ENCODE data around the gene CSF1R. TPM values are rescaled to one million over a fixed set of nuclear protein-coding genes. Genes with fewer than 3 reads are reported as not detected.

CSF1R gene
- total RNA-seq, 1 donor from 2014 or later = 31.3 TPM

DNA sequence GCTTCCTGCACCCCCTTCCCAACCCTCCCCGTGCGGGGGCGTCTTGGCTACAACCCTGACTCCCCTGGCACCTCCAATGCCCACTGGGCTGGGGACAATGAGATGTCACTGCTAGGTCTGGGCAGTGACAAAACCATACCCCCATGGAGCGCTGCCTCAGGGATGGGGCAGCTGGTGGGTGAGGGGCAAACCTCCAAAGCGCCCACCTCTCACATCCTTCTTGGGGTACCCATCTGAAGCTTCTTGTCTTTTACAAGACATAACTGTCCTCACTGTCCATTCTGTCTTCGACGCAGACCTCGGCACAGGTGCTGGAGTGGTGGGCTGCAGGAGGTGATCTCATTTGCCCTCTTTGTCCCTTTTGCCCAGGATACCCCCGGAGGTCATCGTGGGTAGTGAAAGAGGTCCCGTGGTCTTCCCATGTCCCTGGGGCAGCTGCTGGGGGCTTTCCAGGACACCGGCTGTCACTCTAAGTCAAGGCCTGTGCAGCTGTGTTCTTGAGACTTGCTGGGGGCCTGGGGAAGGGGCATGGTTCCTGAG, 27.8 kb upstream of the CSF1R start:
- no peaks in the 10 kb centered on the region for H3K9me3 ChIP-seq (ENCODE audit: control insufficient read depth in 3 of 3, low read length in 3 of 3)
- no peak overlapping the region for H3K9ac ChIP-seq (ENCODE audit: low read depth in 1 of 3, low read length in 3 of 3)
- H3K4me1 ChIP-seq (ENCODE audit: control insufficient read depth in 3 of 3, insufficient read depth in 3 of 3, low read length in 3 of 3) = peaks cover 0 to 17% (median 15%) of the 10 kb centered on the region in 3 donors
- no peak overlapping the region for H3K4me3 ChIP-seq (ENCODE audit: low read length in 3 of 3)
- H3K27ac ChIP-seq (ENCODE audit: low read depth, low read length) = no peak overlapping the region
- no peaks in the 10 kb centered on the region for H3K27me3 ChIP-seq (ENCODE audit: control insufficient read depth in 3 of 3, insufficient read depth in 3 of 3, low read length in 3 of 3)
- H3K36me3 ChIP-seq (ENCODE audit: control insufficient read depth in 3 of 3, insufficient read depth in 3 of 3, low read length in 3 of 3) = peaks cover 0 to 4% (median 3%) of the 10 kb centered on the region in 3 donors

- H3K36me3 ChIP-seq (ENCODE audit: control insufficient read depth in 3 of 3, insufficient read depth in 3 of 3, low read length in 3 of 3) = peaks cover 0 to 4% (median 3%) of the 10 kb centered on the region in 3 donors
- peak overlapping the region; percentile 39 for H3K27ac ChIP-seq (ENCODE audit: low read depth, low read length)
- no peaks in the 10 kb centered on the region for H3K27me3 ChIP-seq (ENCODE audit: control insufficient read depth in 3 of 3, insufficient read depth in 3 of 3, low read length in 3 of 3)
- H3K4me1 ChIP-seq (ENCODE audit: control insufficient read depth in 3 of 3, insufficient read depth in 3 of 3, low read length in 3 of 3) = peaks cover 0 to 15% (median 10%) of the 10 kb centered on the region in 3 donors
- no peak overlapping the region for H3K4me3 ChIP-seq (ENCODE audit: low read length in 3 of 3)
- H3K9ac ChIP-seq (ENCODE audit: low read depth in 1 of 3, low read length in 3 of 3) = peak overlapping the region in 1 of 3 donors; percentile 16
- H3K9me3 ChIP-seq (ENCODE audit: control insufficient read depth in 3 of 3, low read length in 3 of 3) = no peaks in the 10 kb centered on the region
Observed at GRCh38 chr5:150113047-150113744, 26.8 kb upstream of the CSF1R start.

DNA sequence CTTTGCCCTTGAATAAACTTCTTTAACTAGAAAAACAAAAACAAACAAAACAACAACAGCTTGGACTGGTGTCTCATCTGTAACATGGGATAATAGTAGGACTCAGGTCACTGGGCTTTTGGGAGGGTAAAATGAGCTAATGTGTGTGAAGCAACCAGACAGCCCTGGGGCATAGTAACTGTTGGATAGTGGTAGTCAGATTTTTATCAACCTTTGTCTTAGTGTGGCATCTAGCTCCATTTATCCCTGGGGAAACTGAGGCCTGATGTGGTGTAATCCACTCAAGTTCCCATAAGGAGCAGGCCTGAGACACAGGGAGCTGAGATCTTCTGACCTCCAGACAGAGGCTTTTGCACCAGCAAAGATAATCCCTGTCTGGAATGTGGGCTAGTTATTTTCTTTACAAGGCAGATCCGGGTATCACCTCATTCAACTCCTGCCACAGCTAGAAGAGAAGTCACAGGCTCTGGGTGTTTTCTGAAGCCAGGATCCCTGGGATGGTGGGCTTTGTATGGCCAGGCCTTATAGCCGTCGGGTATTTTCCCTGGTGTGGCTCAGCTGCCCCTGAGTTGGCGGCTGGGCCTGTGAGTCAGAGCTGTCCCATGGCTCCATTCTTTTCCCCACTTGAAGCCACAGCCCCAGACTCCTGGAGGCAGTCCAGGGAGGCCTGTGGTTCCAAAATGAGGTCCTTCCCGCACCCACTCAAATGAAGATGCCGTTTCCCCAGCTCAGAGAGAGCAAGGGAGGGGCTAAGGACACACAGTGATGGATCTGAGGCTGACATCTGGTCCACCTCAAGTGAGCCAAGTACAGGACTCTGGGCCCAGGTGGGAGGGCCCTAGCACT, 26.1 kb upstream of the CSF1R start:
- peak overlapping the region in 1 of 3 donors; percentile 8 for H3K9ac ChIP-seq (ENCODE audit: low read depth in 1 of 3, low read length in 3 of 3)
- no peak overlapping the region for H3K4me3 ChIP-seq (ENCODE audit: low read length in 3 of 3)
- peaks cover 5 to 15% (median 10%) of the 10 kb centered on the region in 3 donors for H3K4me1 ChIP-seq (ENCODE audit: control insufficient read depth in 3 of 3, insufficient read depth in 3 of 3, low read length in 3 of 3)
- peak overlapping the region; percentile 39 for H3K27ac ChIP-seq (ENCODE audit: low read depth, low read length)
- no peaks in the 10 kb centered on the region for H3K9me3 ChIP-seq (ENCODE audit: control insufficient read depth in 3 of 3, low read length in 3 of 3)
- peaks cover 0 to 4% (median 0%) of the 10 kb centered on the region in 3 donors for H3K36me3 ChIP-seq (ENCODE audit: control insufficient read depth in 3 of 3, insufficient read depth in 3 of 3, low read length in 3 of 3)
- no peaks in the 10 kb centered on the region for H3K27me3 ChIP-seq (ENCODE audit: control insufficient read depth in 3 of 3, insufficient read depth in 3 of 3, low read length in 3 of 3)

DNA sequence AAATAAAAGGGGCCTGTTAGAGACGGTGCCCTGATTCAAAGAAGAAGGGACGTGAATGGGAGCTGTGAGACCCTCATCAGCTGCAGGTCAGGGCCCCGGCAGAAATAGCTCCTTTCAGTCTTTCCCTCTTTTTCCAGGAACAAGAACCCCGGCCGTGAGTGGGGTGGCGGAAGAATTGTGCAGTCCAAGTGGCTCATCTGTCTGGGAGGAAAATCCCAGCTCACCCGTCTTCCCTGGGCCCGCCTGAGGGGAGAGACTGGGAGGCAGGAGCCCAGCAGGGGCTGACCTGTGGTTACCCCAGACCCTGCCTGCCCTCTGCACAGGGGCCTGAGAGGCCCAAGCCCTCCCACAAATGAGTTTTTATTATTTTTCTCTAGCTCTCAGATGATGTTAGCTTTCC, 24.8 kb upstream of the CSF1R start:
- H3K4me3 ChIP-seq (ENCODE audit: low read length in 3 of 3) = no peak overlapping the region

GRCh38 chr5:150109921-150110320, 23.6 kb upstream of the CSF1R start:
- Histone ChIP-seq H3K36me3 (ENCODE audit: control insufficient read depth in 3 of 3, insufficient read depth in 3 of 3, low read length in 3 of 3) (peaks cover 0 to 2% (median 0%) of the 10 kb centered on the region in 3 donors), H3K27ac (ENCODE audit: low read depth, low read length) (no peak overlapping the region), H3K4me3 (ENCODE audit: low read length in 3 of 3) (no peak overlapping the region), H3K9ac (ENCODE audit: low read depth in 1 of 3, low read length in 3 of 3) (no peak overlapping the region), H3K9me3 (ENCODE audit: control insufficient read depth in 3 of 3, low read length in 3 of 3) (no peaks in the 10 kb centered on the region), H3K4me1 (ENCODE audit: control insufficient read depth in 3 of 3, insufficient read depth in 3 of 3, low read length in 3 of 3) (peaks cover 5 to 15% (median 10%) of the 10 kb centered on the region in 3 donors), H3K27me3 (ENCODE audit: control insufficient read depth in 3 of 3, insufficient read depth in 3 of 3, low read length in 3 of 3) (no peaks in the 10 kb centered on the region)

More for the DNA sequence above, 24.8 kb upstream of the CSF1R start:
- Histone ChIP-seq H3K9me3 (ENCODE audit: control insufficient read depth in 3 of 3, low read length in 3 of 3) (no peaks in the 10 kb centered on the region), H3K27me3 (ENCODE audit: control insufficient read depth in 3 of 3, insufficient read depth in 3 of 3, low read length in 3 of 3) (no peaks in the 10 kb centered on the region), H3K9ac (ENCODE audit: low read depth in 1 of 3, low read length in 3 of 3) (no peak overlapping the region), H3K27ac (ENCODE audit: low read depth, low read length) (no peak overlapping the region), H3K4me1 (ENCODE audit: control insufficient read depth in 3 of 3, insufficient read depth in 3 of 3, low read length in 3 of 3) (peaks cover 5 to 15% (median 10%) of the 10 kb centered on the region in 3 donors), H3K36me3 (ENCODE audit: control insufficient read depth in 3 of 3, insufficient read depth in 3 of 3, low read length in 3 of 3) (peaks cover 0 to 4% (median 0%) of the 10 kb centered on the region in 3 donors)

- Histone ChIP-seq H3K4me3 (ENCODE audit: low read length in 3 of 3) (no peak overlapping the region), H3K9ac (ENCODE audit: low read depth in 1 of 3, low read length in 3 of 3) (no peak overlapping the region), H3K9me3 (ENCODE audit: control insufficient read depth in 3 of 3, low read length in 3 of 3) (no peaks in the 10 kb centered on the region), H3K4me1 (ENCODE audit: control insufficient read depth in 3 of 3, insufficient read depth in 3 of 3, low read length in 3 of 3) (peaks cover 5 to 15% (median 8%) of the 10 kb centered on the region in 3 donors), H3K27me3 (ENCODE audit: control insufficient read depth in 3 of 3, insufficient read depth in 3 of 3, low read length in 3 of 3) (no peaks in the 10 kb centered on the region), H3K27ac (ENCODE audit: low read depth, low read length) (no peak overlapping the region), H3K36me3 (ENCODE audit: control insufficient read depth in 3 of 3, insufficient read depth in 3 of 3, low read length in 3 of 3) (no peaks in the 10 kb centered on the region)
Observed at GRCh38 chr5:150108711-150109514, 22.6 kb upstream of the CSF1R start.

GRCh38 chr5:150107909-150108447, 21.6 kb upstream of the CSF1R start:
- H3K9ac ChIP-seq (ENCODE audit: low read depth in 1 of 3, low read length in 3 of 3) = no peak overlapping the region
- no peaks in the 10 kb centered on the region for H3K27me3 ChIP-seq (ENCODE audit: control insufficient read depth in 3 of 3, insufficient read depth in 3 of 3, low read length in 3 of 3)
- H3K4me3 ChIP-seq (ENCODE audit: low read length in 3 of 3) = no peak overlapping the region
- H3K36me3 ChIP-seq (ENCODE audit: control insufficient read depth in 3 of 3, insufficient read depth in 3 of 3, low read length in 3 of 3) = no peaks in the 10 kb centered on the region
- H3K9me3 ChIP-seq (ENCODE audit: control insufficient read depth in 3 of 3, low read length in 3 of 3) = no peaks in the 10 kb centered on the region
- H3K4me1 ChIP-seq (ENCODE audit: control insufficient read depth in 3 of 3, insufficient read depth in 3 of 3, low read length in 3 of 3) = peaks cover 2 to 8% (median 5%) of the 10 kb centered on the region in 3 donors
- H3K27ac ChIP-seq (ENCODE audit: low read depth, low read length) = no peak overlapping the region

GRCh38 chr5:150106674-150107426, 20.5 kb upstream of the CSF1R start:
- no peak overlapping the region for H3K4me3 ChIP-seq (ENCODE audit: low read length in 3 of 3)
- H3K9ac ChIP-seq (ENCODE audit: low read depth in 1 of 3, low read length in 3 of 3) = no peak overlapping the region
- H3K4me1 ChIP-seq (ENCODE audit: control insufficient read depth in 3 of 3, insufficient read depth in 3 of 3, low read length in 3 of 3) = peaks cover 0 to 5% (median 0%) of the 10 kb centered on the region in 3 donors
- no peak overlapping the region for H3K27ac ChIP-seq (ENCODE audit: low read depth, low read length)
- no peaks in the 10 kb centered on the region for H3K27me3 ChIP-seq (ENCODE audit: control insufficient read depth in 3 of 3, insufficient read depth in 3 of 3, low read length in 3 of 3)
- no peaks in the 10 kb centered on the region for H3K36me3 ChIP-seq (ENCODE audit: control insufficient read depth in 3 of 3, insufficient read depth in 3 of 3, low read length in 3 of 3)
- H3K9me3 ChIP-seq (ENCODE audit: control insufficient read depth in 3 of 3, low read length in 3 of 3) = no peaks in the 10 kb centered on the region

Measured in skeletal muscle tissue (tissue), 4 donors.